ENCODE measurements around the gene OMA1. TPM values are rescaled to one million over a fixed set of nuclear protein-coding genes. Genes with fewer than 3 reads are reported as not detected.
"Not testable (repeated sequence)": the region's sequence is repeated elsewhere in the genome, so short reads cannot be mapped to it uniquely, and the experiment has no call there.

The OMA1 gene
- total RNA-seq, 1 experiment from 2014 or later = 25.4 TPM

GRCh38 chr1:58545591-58546519, 671 bp downstream of the OMA1 start:
- Mint-ChIP-seq H3K4me3 (ENCODE audit: low read depth, unreplicated experiment) (peak overlapping the region; percentile 85), H3K9me3 (ENCODE audit: low read depth, unreplicated experiment) (no peaks in the 10 kb centered on the region), H3K27ac (ENCODE audit: unreplicated experiment) (peak overlapping the region; percentile 94), H3K36me3 (ENCODE audit: insufficient read depth, unreplicated experiment) (peaks cover 21% of the 10 kb centered on the region), H3K27me3 (ENCODE audit: unreplicated experiment) (no peaks in the 10 kb centered on the region), H3K4me1 (ENCODE audit: low read depth, unreplicated experiment) (peaks cover 28% of the 10 kb centered on the region)
- no TSS peak for BruUV-seq (replicated peaks)
- CTCF ChIA-PET = interaction anchor here (0.7 to 1.8 kb wide), 8 partner anchors 16 to 107 kb away, joined by 3 to 19 read pairs (median 3); no protein-coding TSS in a partner anchor
- peak; percentile 68 for DNase-seq
- no peak for TF ChIP-seq CTCF (IDR thresholded peaks at IDR 0.05; ENCODE audit: unreplicated experiment)
- intact Hi-C loops (cut with micrococcal nuclease; ENCODE audit: unreplicated experiment) = loop anchor here (2.0 to 10.0 kb wide), 3 partner anchors 27 to 1219 kb away; no protein-coding TSS in a partner anchor

- CTCF ChIA-PET = no interaction called here
- intact Hi-C loops (cut with micrococcal nuclease; ENCODE audit: unreplicated experiment) = loop anchor here (10.0 kb wide), 2 partner anchors 112 to 1222 kb away; no protein-coding TSS in a partner anchor
- no peak for TF ChIP-seq CTCF (IDR thresholded peaks at IDR 0.05; ENCODE audit: unreplicated experiment)
- Mint-ChIP-seq H3K27ac (ENCODE audit: unreplicated experiment) (no peak overlapping the region), H3K4me3 (ENCODE audit: low read depth, unreplicated experiment) (no peak overlapping the region), H3K36me3 (ENCODE audit: insufficient read depth, unreplicated experiment) (peaks cover 21% of the 10 kb centered on the region), H3K4me1 (ENCODE audit: low read depth, unreplicated experiment) (peaks cover 28% of the 10 kb centered on the region), H3K9me3 (ENCODE audit: low read depth, unreplicated experiment) (no peaks in the 10 kb centered on the region), H3K27me3 (ENCODE audit: unreplicated experiment) (no peaks in the 10 kb centered on the region)
- DNase-seq = no peak
- no TSS peak for BruUV-seq (replicated peaks)
These were observed 3.3 kb downstream of the OMA1 start for GRCh38 chr1:58543260-58543659.

GRCh38 chr1:58539553-58539952, 7.0 kb downstream of the OMA1 start:
- Mint-ChIP-seq H3K4me1 (ENCODE audit: low read depth, unreplicated experiment) (peaks cover 8% of the 10 kb centered on the region), H3K27me3 (ENCODE audit: unreplicated experiment) (no peaks in the 10 kb centered on the region), H3K9me3 (ENCODE audit: low read depth, unreplicated experiment) (no peaks in the 10 kb centered on the region), H3K36me3 (ENCODE audit: insufficient read depth, unreplicated experiment) (no peaks in the 10 kb centered on the region), H3K27ac (ENCODE audit: unreplicated experiment) (no peak overlapping the region), H3K4me3 (ENCODE audit: low read depth, unreplicated experiment) (no peak overlapping the region)
- intact Hi-C loops (cut with micrococcal nuclease; ENCODE audit: unreplicated experiment) = no loop called here
- DNase-seq = no peak
- BruUV-seq (replicated peaks) = no TSS peak
- no peak for TF ChIP-seq CTCF (IDR thresholded peaks at IDR 0.05; ENCODE audit: unreplicated experiment)
- CTCF ChIA-PET = no interaction called here

GRCh38 chr1:58538821-58539220, 7.7 kb downstream of the OMA1 start:
- CTCF ChIA-PET = no interaction called here
- H3K36me3 Mint-ChIP-seq (ENCODE audit: insufficient read depth, unreplicated experiment) = no peaks in the 10 kb centered on the region
- no peak for DNase-seq
- H3K27me3 Mint-ChIP-seq (ENCODE audit: unreplicated experiment) = no peaks in the 10 kb centered on the region
- intact Hi-C loops (cut with micrococcal nuclease; ENCODE audit: unreplicated experiment) = no loop called here
- H3K27ac Mint-ChIP-seq (ENCODE audit: unreplicated experiment) = no peak overlapping the region
- no peak overlapping the region for H3K4me3 Mint-ChIP-seq (ENCODE audit: low read depth, unreplicated experiment)
- TF ChIP-seq CTCF (IDR thresholded peaks at IDR 0.05; ENCODE audit: unreplicated experiment) = no peak
- BruUV-seq (replicated peaks) = no TSS peak
- H3K9me3 Mint-ChIP-seq (ENCODE audit: low read depth, unreplicated experiment) = no peaks in the 10 kb centered on the region
- peaks cover 8% of the 10 kb centered on the region for H3K4me1 Mint-ChIP-seq (ENCODE audit: low read depth, unreplicated experiment)

- H3K27ac Mint-ChIP-seq (ENCODE audit: unreplicated experiment); DNase-seq; H3K27me3 Mint-ChIP-seq (ENCODE audit: unreplicated experiment); H3K4me3 Mint-ChIP-seq (ENCODE audit: low read depth, unreplicated experiment); H3K4me1 Mint-ChIP-seq (ENCODE audit: low read depth, unreplicated experiment); CTCF ChIA-PET; BruUV-seq (replicated peaks); H3K36me3 Mint-ChIP-seq (ENCODE audit: insufficient read depth, unreplicated experiment); H3K9me3 Mint-ChIP-seq (ENCODE audit: low read depth, unreplicated experiment); intact Hi-C loops (cut with micrococcal nuclease; ENCODE audit: unreplicated experiment): not testable (repeated sequence)
These were observed 14.7 kb downstream of the OMA1 start for GRCh38 chr1:58531842-58532241.

All from Calu3 (cell line).